SK-N-SH treated with all-trans-retinoic acid at 6 μM for 48 hours (cell line): Measurements from ENCODE around the gene ZNF462.

ENCODE experiments used
- ATAC-seq: fragments of 200-7000 bp; cut with Tn5 transposase; 3 replicates; pipeline ENCODE4 v1.9.1; 2020; ENCODE audit warnings: mild to moderate bottlenecking, moderate library complexity
- ARNTL ChIP-seq: fragments of 450-650 bp; formaldehyde crosslinking; IDR thresholded peaks from 2 replicates; pipeline ENCODE4 v1.5.0; 2020; ENCODE audit warnings: low read depth, mild to moderate bottlenecking, moderate library complexity, borderline replicate concordance
- CSDC2 ChIP-seq: fragments of 250-450 bp; sonication (Bioruptor Pico); IDR thresholded peaks from 2 replicates; pipeline ENCODE4 v1.5.0; 2020; ENCODE audit warnings: mild to moderate bottlenecking, moderate library complexity
- ESRRG ChIP-seq: fragments of 250-450 bp; sonication (Bioruptor Pico); IDR thresholded peaks from 2 replicates; pipeline ENCODE4 v1.6.1; 2021; ENCODE audit warnings: mild to moderate bottlenecking
- GLIS3 ChIP-seq: fragments of 250-450 bp; sonication (Bioruptor Pico); IDR thresholded peaks from 2 replicates; pipeline ENCODE4 v1.5.0; 2020; ENCODE audit warnings: mild to moderate bottlenecking, moderate library complexity
- ISL1 ChIP-seq: fragments of 250-450 bp; sonication (Bioruptor Pico); IDR thresholded peaks from 2 replicates; pipeline ENCODE4 v2.1.2; 2022; ENCODE audit warnings: mild to moderate bottlenecking, moderate library complexity
- OSR1 ChIP-seq: fragments of 250-450 bp; sonication (Bioruptor Pico); IDR thresholded peaks from 2 replicates; pipeline ENCODE4 v1.8.0; 2022; ENCODE audit warnings: moderate library complexity, mild to moderate bottlenecking, inconsistent platforms
- RARB ChIP-seq: fragments of 250-450 bp; sonication (Bioruptor Pico); IDR thresholded peaks from 2 replicates; pipeline ENCODE4 v1.8.0; 2021; ENCODE audit warnings: mild to moderate bottlenecking, moderate library complexity
- SNAI2 ChIP-seq: fragments of 250-450 bp; sonication (Bioruptor Pico); IDR thresholded peaks from 2 replicates; pipeline ENCODE4 v1.5.0; 2020; ENCODE audit warnings: mild to moderate bottlenecking, moderate library complexity
- TCF4 ChIP-seq: fragments of 250-450 bp; sonication (Bioruptor Pico); IDR thresholded peaks from 2 replicates; pipeline ENCODE4 v1.8.0; 2021; ENCODE audit warnings: mild to moderate bottlenecking, moderate library complexity, borderline replicate concordance
- TOX ChIP-seq: fragments of 250-450 bp; sonication (Bioruptor Pico); IDR thresholded peaks from 2 replicates; pipeline ENCODE4 v1.8.0; 2021; ENCODE audit warnings: mild to moderate bottlenecking, moderate library complexity, borderline replicate concordance
- ZC3H10 ChIP-seq: fragments of 250-450 bp; sonication (Bioruptor Pico); IDR thresholded peaks from 2 replicates; pipeline ENCODE4 v1.5.1; 2021; ENCODE audit warnings: mild to moderate bottlenecking, moderate library complexity
- ZFP3 ChIP-seq: fragments of 250-450 bp; sonication (Bioruptor Pico); IDR thresholded peaks from 2 replicates; pipeline ENCODE4 v1.5.0; 2020; ENCODE audit warnings: mild to moderate bottlenecking, moderate library complexity
- ZFP30 ChIP-seq: fragments of 450-650 bp; formaldehyde crosslinking; IDR thresholded peaks from 2 replicates; pipeline ENCODE4 v1.5.0; 2022; ENCODE audit warnings: mild to moderate bottlenecking, moderate library complexity
- ZNF565 ChIP-seq: fragments of 450-650 bp; formaldehyde crosslinking; conservative IDR thresholded peaks from 2 replicates; pipeline ENCODE4 v1.5.0; 2020; ENCODE audit warnings: low read depth, mild to moderate bottlenecking, moderate library complexity
- ZNF8 ChIP-seq: fragments of 450-650 bp; formaldehyde crosslinking; IDR thresholded peaks from 2 replicates; pipeline ENCODE4 v1.5.0; 2020; ENCODE audit warnings: mild to moderate bottlenecking, moderate library complexity
- TF ChIP-seq, protein P1 (sequence below): fragments of 250-450 bp; sonication (Bioruptor Pico); IDR thresholded peaks from 2 replicates; pipeline ENCODE4 v1.5.1; 2021; ENCODE audit warnings: mild to moderate bottlenecking, moderate library complexity
- TF ChIP-seq, protein P2 (sequence below): fragments of 250-450 bp; sonication (Bioruptor Pico); IDR thresholded peaks from 2 replicates; pipeline ENCODE4 v1.8.0; 2021; ENCODE audit warnings: low read depth, mild to moderate bottlenecking, moderate library complexity, borderline replicate concordance
- TF ChIP-seq, protein P3 (sequence below): fragments of 250-450 bp; sonication (Bioruptor Pico); IDR thresholded peaks from 2 replicates; pipeline ENCODE4 v1.8.0; 2020; ENCODE audit warnings: mild to moderate bottlenecking, moderate library complexity, borderline replicate concordance
- TF ChIP-seq, protein P4 (sequence below): fragments of 250-450 bp; sonication (Bioruptor Pico); IDR thresholded peaks from 2 replicates; pipeline ENCODE4 v1.5.0; 2020; ENCODE audit warnings: mild to moderate bottlenecking, moderate library complexity

ZNF462 gene

DNA sequence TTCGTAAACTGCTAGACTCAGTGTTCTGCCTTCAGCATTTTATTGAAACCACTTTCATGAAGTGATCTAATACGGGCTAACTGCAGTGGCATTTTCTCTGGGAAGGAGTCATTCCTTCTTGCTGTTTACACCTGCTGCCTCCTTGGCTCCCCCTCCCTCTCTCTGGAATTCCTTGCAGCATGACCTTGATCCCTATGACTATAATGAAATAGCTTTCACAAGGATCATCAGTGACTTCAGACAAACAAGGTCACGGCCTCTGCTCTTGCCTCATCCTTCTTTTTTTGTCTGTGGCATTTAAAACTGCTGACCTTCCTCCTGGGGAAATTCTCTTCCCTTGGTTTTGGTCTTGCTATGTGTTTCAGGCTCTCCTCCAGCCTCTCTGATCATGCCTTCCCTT, 90.2 kb downstream of the ZNF462 start (continued):
- TF ChIP-seq, protein P1, sequence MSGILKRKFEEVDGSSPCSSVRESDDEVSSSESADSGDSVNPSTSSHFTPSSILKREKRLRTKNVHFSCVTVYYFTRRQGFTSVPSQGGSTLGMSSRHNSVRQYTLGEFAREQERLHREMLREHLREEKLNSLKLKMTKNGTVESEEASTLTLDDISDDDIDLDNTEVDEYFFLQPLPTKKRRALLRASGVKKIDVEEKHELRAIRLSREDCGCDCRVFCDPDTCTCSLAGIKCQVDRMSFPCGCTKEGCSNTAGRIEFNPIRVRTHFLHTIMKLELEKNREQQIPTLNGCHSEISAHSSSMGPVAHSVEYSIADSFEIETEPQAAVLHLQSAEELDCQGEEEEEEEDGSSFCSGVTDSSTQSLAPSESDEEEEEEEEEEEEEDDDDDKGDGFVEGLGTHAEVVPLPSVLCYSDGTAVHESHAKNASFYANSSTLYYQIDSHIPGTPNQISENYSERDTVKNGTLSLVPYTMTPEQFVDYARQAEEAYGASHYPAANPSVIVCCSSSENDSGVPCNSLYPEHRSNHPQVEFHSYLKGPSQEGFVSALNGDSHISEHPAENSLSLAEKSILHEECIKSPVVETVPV (CRISPR knock-in tag), result no peak
- TF ChIP-seq SNAI2 (CRISPR knock-in tag) (no peak), ISL1 (CRISPR knock-in tag) (no peak)
- TF ChIP-seq, all 23 proteins: peak for 0

DNA sequence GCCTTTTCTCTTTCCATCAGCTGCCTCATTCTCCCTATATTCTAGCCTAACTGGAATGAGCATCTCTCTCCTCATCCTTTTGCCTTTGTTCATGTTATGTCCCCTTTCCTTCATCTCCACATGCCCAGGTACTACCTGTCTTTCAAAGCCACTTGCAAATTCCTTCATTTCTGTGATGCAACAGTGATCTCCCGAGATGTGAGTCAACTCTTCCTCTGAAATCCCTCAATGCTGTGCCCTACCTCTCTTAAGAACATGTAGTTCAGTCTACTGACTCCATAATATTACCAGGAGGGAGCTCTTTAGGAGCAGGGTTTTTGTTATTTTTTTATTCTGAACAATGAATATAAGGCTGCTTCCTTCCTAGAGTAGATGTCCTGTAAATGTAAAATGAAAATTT, 91.6 kb downstream of the ZNF462 start:
- TF ChIP-seq ISL1 (CRISPR knock-in tag) (no peak), ZNF565 (no peak), ARNTL (no peak), ZNF8 (CRISPR knock-in tag) (no peak), TOX (CRISPR knock-in tag) (no peak), CSDC2 (CRISPR knock-in tag) (no peak), TCF4 (no peak), RARB (CRISPR knock-in tag) (no peak), ZFP3 (CRISPR knock-in tag) (no peak), GLIS3 (CRISPR knock-in tag) (no peak), ZC3H10 (CRISPR knock-in tag) (no peak), ZFP30 (CRISPR knock-in tag) (no peak)
- TF ChIP-seq, protein P2, sequence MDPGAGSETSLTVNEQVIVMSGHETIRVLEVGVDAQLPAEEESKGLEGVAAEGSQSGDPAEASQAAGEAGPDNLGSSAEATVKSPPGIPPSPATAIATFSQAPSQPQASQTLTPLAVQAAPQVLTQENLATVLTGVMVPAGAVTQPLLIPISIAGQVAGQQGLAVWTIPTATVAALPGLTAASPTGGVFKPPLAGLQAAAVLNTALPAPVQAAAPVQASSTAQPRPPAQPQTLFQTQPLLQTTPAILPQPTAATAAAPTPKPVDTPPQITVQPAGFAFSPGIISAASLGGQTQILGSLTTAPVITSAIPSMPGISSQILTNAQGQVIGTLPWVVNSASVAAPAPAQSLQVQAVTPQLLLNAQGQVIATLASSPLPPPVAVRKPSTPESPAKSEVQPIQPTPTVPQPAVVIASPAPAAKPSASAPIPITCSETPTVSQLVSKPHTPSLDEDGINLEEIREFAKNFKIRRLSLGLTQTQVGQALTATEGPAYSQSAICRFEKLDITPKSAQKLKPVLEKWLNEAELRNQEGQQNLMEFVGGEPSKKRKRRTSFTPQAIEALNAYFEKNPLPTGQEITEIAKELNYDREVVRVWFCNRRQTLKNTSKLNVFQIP, result no peak
- TF ChIP-seq, protein P3, sequence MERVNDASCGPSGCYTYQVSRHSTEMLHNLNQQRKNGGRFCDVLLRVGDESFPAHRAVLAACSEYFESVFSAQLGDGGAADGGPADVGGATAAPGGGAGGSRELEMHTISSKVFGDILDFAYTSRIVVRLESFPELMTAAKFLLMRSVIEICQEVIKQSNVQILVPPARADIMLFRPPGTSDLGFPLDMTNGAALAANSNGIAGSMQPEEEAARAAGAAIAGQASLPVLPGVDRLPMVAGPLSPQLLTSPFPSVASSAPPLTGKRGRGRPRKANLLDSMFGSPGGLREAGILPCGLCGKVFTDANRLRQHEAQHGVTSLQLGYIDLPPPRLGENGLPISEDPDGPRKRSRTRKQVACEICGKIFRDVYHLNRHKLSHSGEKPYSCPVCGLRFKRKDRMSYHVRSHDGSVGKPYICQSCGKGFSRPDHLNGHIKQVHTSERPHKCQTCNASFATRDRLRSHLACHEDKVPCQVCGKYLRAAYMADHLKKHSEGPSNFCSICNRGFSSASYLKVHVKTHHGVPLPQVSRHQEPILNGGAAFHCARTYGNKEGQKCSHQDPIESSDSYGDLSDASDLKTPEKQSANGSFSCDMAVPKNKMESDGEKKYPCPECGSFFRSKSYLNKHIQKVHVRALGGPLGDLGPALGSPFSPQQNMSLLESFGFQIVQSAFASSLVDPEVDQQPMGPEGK (CRISPR knock-in tag), result no peak
- no peak for ATAC-seq

DNA sequence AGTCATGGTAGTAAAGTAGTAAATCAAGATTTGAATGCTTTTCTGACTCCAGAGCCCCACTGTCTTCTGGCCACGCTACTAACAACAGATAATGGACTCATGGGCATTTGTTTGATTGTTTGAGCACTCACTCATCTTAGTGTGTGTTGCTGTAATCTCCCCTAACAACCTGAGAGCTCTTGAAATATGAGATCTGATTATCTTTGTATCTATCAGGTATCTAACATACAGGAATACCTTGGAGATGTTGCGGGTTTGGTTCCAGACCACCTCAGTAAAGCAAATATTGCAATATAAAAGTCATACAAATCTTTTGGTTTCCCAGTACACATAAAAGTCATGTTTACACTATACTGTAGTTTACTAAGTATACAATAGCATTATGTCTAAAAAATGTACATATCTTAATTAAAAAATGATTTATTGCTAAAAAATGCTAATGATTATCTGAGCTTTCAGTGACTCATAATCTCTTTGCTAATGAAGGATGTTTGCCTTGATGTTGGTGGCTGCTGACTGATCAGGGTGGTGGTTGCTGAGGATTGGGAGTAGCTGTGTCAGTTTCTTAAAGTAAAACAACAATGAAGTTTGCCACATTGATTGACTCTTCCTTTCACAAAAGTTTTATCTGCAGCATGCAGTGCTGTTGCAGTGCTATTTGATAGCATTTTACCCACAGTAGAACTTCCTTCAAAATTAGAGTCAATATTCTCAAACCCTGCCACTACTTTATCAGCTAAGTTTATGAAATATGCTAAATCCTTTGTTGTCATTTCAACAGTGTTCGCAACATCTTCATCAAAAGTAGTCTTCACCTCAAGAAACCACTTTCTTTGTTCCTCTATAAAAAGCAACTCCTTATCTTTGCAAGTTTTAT, 92.2 kb downstream of the ZNF462 start:
- no peak for ATAC-seq
- TF ChIP-seq ESRRG (CRISPR knock-in tag) (no peak), ZFP3 (CRISPR knock-in tag) (no peak), SNAI2 (CRISPR knock-in tag) (no peak), ZNF8 (CRISPR knock-in tag) (no peak), ISL1 (CRISPR knock-in tag) (no peak), OSR1 (no peak), GLIS3 (CRISPR knock-in tag) (no peak), TCF4 (no peak), TOX (CRISPR knock-in tag) (no peak), ZC3H10 (CRISPR knock-in tag) (no peak)

DNA sequence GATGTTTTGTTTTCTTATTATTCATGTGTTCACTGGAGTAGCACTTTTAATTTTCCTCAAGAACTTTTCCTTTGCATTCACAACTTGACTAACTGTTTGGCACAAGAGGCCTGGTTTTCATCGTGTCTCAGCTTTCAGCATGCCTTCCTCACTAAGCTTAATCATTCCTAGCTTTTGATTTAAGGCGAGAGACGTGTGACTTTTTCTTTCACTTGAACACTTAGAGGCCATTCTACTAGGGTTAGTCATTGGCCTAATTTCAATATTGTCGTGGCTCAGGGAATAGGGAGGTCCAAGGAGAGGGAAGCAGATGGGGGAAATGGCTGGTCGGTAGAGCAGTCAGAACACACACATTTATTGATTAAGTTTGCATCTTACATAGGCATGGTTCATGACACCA, 94.0 kb downstream of the ZNF462 start:
- no peak for ATAC-seq
- TF ChIP-seq, protein P2, result no peak
- no peak for TF ChIP-seq ARNTL
- TF ChIP-seq, protein P4, sequence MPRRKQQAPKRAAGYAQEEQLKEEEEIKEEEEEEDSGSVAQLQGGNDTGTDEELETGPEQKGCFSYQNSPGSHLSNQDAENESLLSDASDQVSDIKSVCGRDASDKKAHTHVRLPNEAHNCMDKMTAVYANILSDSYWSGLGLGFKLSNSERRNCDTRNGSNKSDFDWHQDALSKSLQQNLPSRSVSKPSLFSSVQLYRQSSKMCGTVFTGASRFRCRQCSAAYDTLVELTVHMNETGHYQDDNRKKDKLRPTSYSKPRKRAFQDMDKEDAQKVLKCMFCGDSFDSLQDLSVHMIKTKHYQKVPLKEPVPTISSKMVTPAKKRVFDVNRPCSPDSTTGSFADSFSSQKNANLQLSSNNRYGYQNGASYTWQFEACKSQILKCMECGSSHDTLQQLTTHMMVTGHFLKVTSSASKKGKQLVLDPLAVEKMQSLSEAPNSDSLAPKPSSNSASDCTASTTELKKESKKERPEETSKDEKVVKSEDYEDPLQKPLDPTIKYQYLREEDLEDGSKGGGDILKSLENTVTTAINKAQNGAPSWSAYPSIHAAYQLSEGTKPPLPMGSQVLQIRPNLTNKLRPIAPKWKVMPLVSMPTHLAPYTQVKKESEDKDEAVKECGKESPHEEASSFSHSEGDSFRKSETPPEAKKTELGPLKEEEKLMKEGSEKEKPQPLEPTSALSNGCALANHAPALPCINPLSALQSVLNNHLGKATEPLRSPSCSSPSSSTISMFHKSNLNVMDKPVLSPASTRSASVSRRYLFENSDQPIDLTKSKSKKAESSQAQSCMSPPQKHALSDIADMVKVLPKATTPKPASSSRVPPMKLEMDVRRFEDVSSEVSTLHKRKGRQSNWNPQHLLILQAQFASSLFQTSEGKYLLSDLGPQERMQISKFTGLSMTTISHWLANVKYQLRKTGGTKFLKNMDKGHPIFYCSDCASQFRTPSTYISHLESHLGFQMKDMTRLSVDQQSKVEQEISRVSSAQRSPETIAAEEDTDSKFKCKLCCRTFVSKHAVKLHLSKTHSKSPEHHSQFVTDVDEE (CRISPR knock-in tag), result no peak
